MCF 10A (cell line): Measurements from ENCODE around the gene PPM1L. TPM values are rescaled to one million over a fixed set of nuclear protein-coding genes. Genes with fewer than 3 reads are reported as not detected.

Experiments
- BruUV-seq: library from RNA; stranded (reverse); fragments of 400-500 nt; replicated peaks from 2 replicates; lab custom pipeline; 2021; lab: Mats Ljungman, UMichigan
- CTCF ChIA-PET: fragments of 300-600 bp; sonication (Branson Sonifier 250); formaldehyde crosslinking; extraction: SDS; loops from one replicate; lab custom pipeline; 2021; ENCODE audit warnings: antibody characterized with exemption, inconsistent platforms; lab: Yijun Ruan, JAX
- POLR2A ChIA-PET: fragments of 300-600, 350-650 bp; sonication (Branson Sonifier 250); formaldehyde crosslinking; extraction: SDS; loops from one replicate; lab custom pipeline; 2020; ENCODE audit warnings: antibody characterized with exemption, inconsistent platforms; lab: Yijun Ruan, JAX
- DNase-seq: peaks from one replicate; pipeline ENCODE4 v3.0.0-alpha.2; 2018; ENCODE audit not compliant: unreplicated experiment
- H3K27ac Mint-ChIP-seq: one replicate; pipeline ENCODE4 v1.8.0; 2022; ENCODE audit warnings: mild to moderate bottlenecking, low read depth, mixed read lengths; ENCODE audit not compliant: unreplicated experiment
- H3K27me3 Mint-ChIP-seq: one replicate; pipeline ENCODE4 v1.8.0; 2022; ENCODE audit warnings: mixed read lengths; ENCODE audit not compliant: insufficient read depth, unreplicated experiment
- H3K36me3 Mint-ChIP-seq: one replicate; pipeline ENCODE4 v1.8.0; 2022; ENCODE audit warnings: mild to moderate bottlenecking, moderate library complexity, mixed read lengths; ENCODE audit not compliant: insufficient read depth, unreplicated experiment
- H3K4me1 Mint-ChIP-seq: one replicate; pipeline ENCODE4 v1.8.0; 2022; ENCODE audit warnings: mixed read lengths; ENCODE audit not compliant: insufficient read depth, unreplicated experiment
- H3K4me3 Mint-ChIP-seq: one replicate; pipeline ENCODE4 v1.8.0; 2022; ENCODE audit warnings: mild to moderate bottlenecking, moderate library complexity, mixed read lengths; ENCODE audit not compliant: unreplicated experiment
- H3K9me3 Mint-ChIP-seq: one replicate; pipeline ENCODE4 v1.8.0; 2022; ENCODE audit warnings: mixed read lengths; ENCODE audit not compliant: unreplicated experiment
- intact Hi-C: fragments of 100-400 bp; cut with micrococcal nuclease; formaldehyde crosslinking; loops from 2 replicates; pipeline ENCODE4 v1.14.1; 2022
- total RNA-seq: library from RNA; stranded (reverse); gene quantifications from 2 replicates; pipeline ENCODE4 v1.2.3, GENCODE V29; 2022
- TF ChIP-seq, protein P1 (sequence below): fragments of 200-600 bp; IDR thresholded peaks from one replicate; pipeline ENCODE4 v1.8.0; 2022; ENCODE audit warnings: antibody characterized with exemption, mild to moderate bottlenecking; ENCODE audit not compliant: unreplicated experiment

PPM1L gene
- total RNA-seq, 1 experiment from 2014 or later = 2.1 TPM

DNA sequence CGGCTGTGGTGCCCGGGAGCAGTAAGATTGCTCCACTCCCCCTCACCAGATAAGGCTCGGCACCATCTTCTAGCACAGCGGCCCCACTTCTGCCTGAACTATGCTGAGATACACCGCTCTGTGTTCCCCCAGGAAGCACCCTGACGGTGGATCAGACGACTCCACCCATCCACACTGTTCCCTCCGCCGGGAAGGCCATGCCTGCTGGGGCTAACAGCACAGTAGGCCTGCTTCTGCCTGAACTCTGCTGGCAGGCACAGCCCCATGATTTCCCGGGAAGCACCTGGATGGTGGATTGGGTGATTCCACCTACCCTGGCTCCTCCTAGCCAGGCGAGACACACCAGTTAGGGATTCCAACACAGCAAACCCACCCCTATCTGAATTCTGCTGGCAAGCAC lies 36.3 kb upstream of the PPM1L start:
- Mint-ChIP-seq H3K27me3 (no peaks in the 10 kb centered on the region), H3K27ac (no peak overlapping the region), H3K9me3 (peaks cover 12% of the 10 kb centered on the region), H3K4me1 (no peaks in the 10 kb centered on the region), H3K36me3 (no peaks in the 10 kb centered on the region), H3K4me3 (no peak overlapping the region)
- no TSS peak for BruUV-seq
- DNase-seq = no peak
- TF ChIP-seq, protein P1, sequence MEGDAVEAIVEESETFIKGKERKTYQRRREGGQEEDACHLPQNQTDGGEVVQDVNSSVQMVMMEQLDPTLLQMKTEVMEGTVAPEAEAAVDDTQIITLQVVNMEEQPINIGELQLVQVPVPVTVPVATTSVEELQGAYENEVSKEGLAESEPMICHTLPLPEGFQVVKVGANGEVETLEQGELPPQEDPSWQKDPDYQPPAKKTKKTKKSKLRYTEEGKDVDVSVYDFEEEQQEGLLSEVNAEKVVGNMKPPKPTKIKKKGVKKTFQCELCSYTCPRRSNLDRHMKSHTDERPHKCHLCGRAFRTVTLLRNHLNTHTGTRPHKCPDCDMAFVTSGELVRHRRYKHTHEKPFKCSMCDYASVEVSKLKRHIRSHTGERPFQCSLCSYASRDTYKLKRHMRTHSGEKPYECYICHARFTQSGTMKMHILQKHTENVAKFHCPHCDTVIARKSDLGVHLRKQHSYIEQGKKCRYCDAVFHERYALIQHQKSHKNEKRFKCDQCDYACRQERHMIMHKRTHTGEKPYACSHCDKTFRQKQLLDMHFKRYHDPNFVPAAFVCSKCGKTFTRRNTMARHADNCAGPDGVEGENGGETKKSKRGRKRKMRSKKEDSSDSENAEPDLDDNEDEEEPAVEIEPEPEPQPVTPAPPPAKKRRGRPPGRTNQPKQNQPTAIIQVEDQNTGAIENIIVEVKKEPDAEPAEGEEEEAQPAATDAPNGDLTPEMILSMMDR = no peak
- intact Hi-C loops = no loop called here
- ChIA-PET POLR2A (no interaction called here), CTCF (no interaction called here)

DNA sequence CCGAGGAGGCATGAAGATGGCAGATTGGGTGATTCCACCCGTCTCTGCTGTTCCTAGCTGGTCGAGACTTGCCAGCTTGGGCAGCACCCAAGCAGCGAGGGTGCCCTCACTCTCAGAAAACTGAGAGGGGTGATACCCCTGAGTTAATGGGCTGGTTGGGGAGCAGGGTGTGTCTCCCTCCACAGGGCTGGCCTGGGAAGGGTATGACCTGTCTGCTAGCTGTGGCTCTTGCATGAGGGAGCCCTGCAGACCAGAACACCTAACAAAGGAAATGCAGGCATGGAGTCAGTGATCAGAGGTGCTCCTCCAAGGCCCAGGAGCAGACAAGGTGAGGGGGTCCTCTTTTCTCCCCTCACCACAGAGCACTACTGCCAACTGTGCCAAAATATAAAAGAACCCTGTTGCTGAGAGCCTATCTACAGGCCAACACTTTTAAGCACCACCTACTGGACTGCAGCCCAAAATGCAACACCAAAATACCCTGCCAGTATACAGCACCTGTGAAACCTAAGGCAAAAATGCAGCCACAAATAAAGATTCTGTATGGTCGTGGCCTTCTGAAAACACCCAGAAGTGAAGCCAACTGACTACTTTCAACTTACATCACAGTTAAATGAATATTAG lies 35.8 kb upstream of the PPM1L start:
- intact Hi-C loops = no loop called here
- H3K27me3 Mint-ChIP-seq = no peaks in the 10 kb centered on the region
- H3K4me1 Mint-ChIP-seq = no peaks in the 10 kb centered on the region
- H3K27ac Mint-ChIP-seq = no peak overlapping the region
- CTCF ChIA-PET = interaction anchor here (0.6 kb wide), 1 partner anchor 10 kb away, joined by 3 read pairs; no protein-coding TSS in a partner anchor
- BruUV-seq = no TSS peak
- TF ChIP-seq, protein P1 = no peak
- DNase-seq = no peak
- POLR2A ChIA-PET = no interaction called here
- no peaks in the 10 kb centered on the region for H3K36me3 Mint-ChIP-seq
- H3K9me3 Mint-ChIP-seq = peaks cover 12% of the 10 kb centered on the region
- no peak overlapping the region for H3K4me3 Mint-ChIP-seq

DNA sequence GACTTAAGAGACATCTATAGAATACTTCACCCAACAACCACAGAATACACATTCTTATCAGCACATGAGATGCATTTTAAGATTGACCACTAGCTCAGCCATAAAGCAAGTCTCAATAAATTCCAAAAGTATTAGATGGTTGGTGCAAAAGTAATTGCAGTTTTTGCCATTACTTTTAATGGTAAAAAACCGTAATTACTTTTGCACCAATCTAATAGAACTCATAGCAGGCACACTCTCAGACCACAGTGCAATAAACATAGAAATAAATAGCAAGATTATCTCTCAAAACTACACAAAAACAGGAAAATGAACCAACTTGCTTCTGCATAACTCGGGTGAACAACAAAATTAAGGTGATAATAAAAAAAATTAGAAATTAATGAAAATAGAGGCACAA lies 33.7 kb upstream of the PPM1L start:
- peaks cover 12% of the 10 kb centered on the region for H3K9me3 Mint-ChIP-seq
- H3K27ac Mint-ChIP-seq = no peak overlapping the region
- intact Hi-C loops = no loop called here
- ChIA-PET POLR2A (no interaction called here), CTCF (no interaction called here)
- TF ChIP-seq, protein P1 = no peak
- no peaks in the 10 kb centered on the region for H3K27me3 Mint-ChIP-seq
- no peak for DNase-seq
- H3K36me3 Mint-ChIP-seq = no peaks in the 10 kb centered on the region
- no TSS peak for BruUV-seq
- no peak overlapping the region for H3K4me3 Mint-ChIP-seq
- H3K4me1 Mint-ChIP-seq = no peaks in the 10 kb centered on the region

DNA sequence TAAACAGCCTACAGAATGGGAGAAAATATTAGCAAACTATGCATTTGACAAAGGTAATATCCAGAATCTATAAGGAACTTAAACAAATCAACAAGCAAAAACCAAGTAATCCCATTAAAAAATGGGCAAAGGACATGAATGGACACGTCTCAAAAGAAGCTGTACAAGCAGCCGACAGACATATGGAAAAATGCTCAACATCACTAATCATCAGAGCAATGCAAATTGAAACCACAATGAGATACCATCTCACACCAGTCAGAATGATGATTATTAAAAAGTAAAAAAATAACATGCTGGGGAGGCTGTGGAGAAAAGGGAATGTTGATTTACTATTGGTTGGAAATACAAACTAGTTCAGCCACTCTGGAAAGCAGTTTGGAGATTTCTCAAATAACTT lies 30.7 kb upstream of the PPM1L start:
- POLR2A ChIA-PET = interaction anchor here (1.9 kb wide), 1 partner anchor 29 kb away, joined by 4 read pairs; no protein-coding TSS in a partner anchor
- H3K27ac Mint-ChIP-seq = no peak overlapping the region
- CTCF ChIA-PET = interaction anchor here (0.6 to 1.0 kb wide), 4 partner anchors 15 to 198 kb away, joined by 3 to 5 read pairs (median 3); no protein-coding TSS in a partner anchor
- H3K4me1 Mint-ChIP-seq = no peaks in the 10 kb centered on the region
- no peak overlapping the region for H3K4me3 Mint-ChIP-seq
- no peaks in the 10 kb centered on the region for H3K36me3 Mint-ChIP-seq
- intact Hi-C loops = no loop called here
- no peak for DNase-seq
- no TSS peak for BruUV-seq
- TF ChIP-seq, protein P1 = no peak
- peaks cover 12% of the 10 kb centered on the region for H3K9me3 Mint-ChIP-seq
- no peaks in the 10 kb centered on the region for H3K27me3 Mint-ChIP-seq
